CD8-positive, alpha-beta memory T cell (primary cell): ENCODE data around the gene PALM3. TPM values are rescaled to one million over a fixed set of nuclear protein-coding genes. Genes with fewer than 3 reads are reported as not detected.

Experiments used
- CTCF ChIA-PET: fragments of 350-600 bp; sonication (Branson Sonifier 250); formaldehyde crosslinking; loops from one replicate; lab custom pipeline; 2021; ENCODE audit warnings: antibody characterized with exemption; lab: Charles Lee
- POLR2A ChIA-PET: fragments of 350-600 bp; sonication (Branson Sonifier 250); formaldehyde crosslinking; loops from one replicate; lab custom pipeline; 2021; ENCODE audit warnings: antibody characterized with exemption; lab: Charles Lee
- DNase-seq, 5 donors: peaks; one replicate each; pipeline versions ENCODE4 v3.0.0 to v3.0.0-alpha.2; 2020 to 2022; ENCODE audit warnings: mixed read lengths in 1 of 5
- H3K27ac ChIP-seq: one replicate; pipeline ENCODE4 v1.7.0; 2013; ENCODE audit warnings: low read depth, mild to moderate bottlenecking, low read length, moderate library complexity
- H3K27me3 ChIP-seq: 2 replicates; pipeline ENCODE4 v1.7.0; 2013; ENCODE audit warnings: low read length, mild to moderate bottlenecking; ENCODE audit not compliant: insufficient read depth, poor library complexity, severe bottlenecking
- H3K36me3 ChIP-seq: 2 replicates; pipeline ENCODE4 v1.7.0; 2013; ENCODE audit warnings: mild to moderate bottlenecking, low read length, moderate library complexity; ENCODE audit not compliant: insufficient read depth
- H3K4me1 ChIP-seq: 2 replicates; pipeline ENCODE4 v1.7.0; 2013; ENCODE audit warnings: mild to moderate bottlenecking, low read length, moderate library complexity; ENCODE audit not compliant: insufficient read depth
- H3K4me3 ChIP-seq: 2 replicates; pipeline ENCODE4 v1.7.0; 2013; ENCODE audit warnings: mild to moderate bottlenecking, low read length
- H3K9me3 ChIP-seq: 2 replicates; pipeline ENCODE4 v1.7.0; 2013; ENCODE audit warnings: mild to moderate bottlenecking, low read length
- H3K27ac Mint-ChIP-seq, 8 donors: one replicate each; pipeline ENCODE4 v1.8.0; 2020 to 2021; ENCODE audit warnings: mixed read lengths in 8 of 8, mild to moderate bottlenecking in 6 of 8, inconsistent platforms in 3 of 8, moderate library complexity in 3 of 8
- H3K27me3 Mint-ChIP-seq, 2 donors: one replicate each; pipeline ENCODE4 v1.8.0; 2020 to 2021; ENCODE audit warnings: mixed read lengths in 2 of 2, mild to moderate bottlenecking in 1 of 2, moderate library complexity in 1 of 2
- H3K36me3 Mint-ChIP-seq, 3 donors: one replicate each; pipeline ENCODE4 v1.8.0; 2020 to 2021; ENCODE audit warnings: mixed read lengths in 3 of 3, inconsistent platforms in 1 of 3, mild to moderate bottlenecking in 1 of 3
- H3K4me1 Mint-ChIP-seq, 3 donors: one replicate each; pipeline ENCODE4 v1.8.0; 2020 to 2021; ENCODE audit warnings: mixed read lengths in 3 of 3, inconsistent platforms in 1 of 3, mild to moderate bottlenecking in 1 of 3
- H3K4me3 Mint-ChIP-seq, 7 donors: one replicate each; pipeline ENCODE4 v1.8.0; 2020 to 2021; ENCODE audit warnings: mixed read lengths in 7 of 7, mild to moderate bottlenecking in 6 of 7, moderate library complexity in 4 of 7, inconsistent platforms in 2 of 7
- H3K9me3 Mint-ChIP-seq, 5 donors: one replicate each; pipeline ENCODE4 v1.8.0; 2020 to 2022; ENCODE audit warnings: mixed read lengths in 5 of 5, mild to moderate bottlenecking in 3 of 5, moderate library complexity in 2 of 5, inconsistent platforms in 1 of 5
- polyA plus RNA-seq: library from polyadenylated mRNA; unstranded; fragments of 300-500 nt; fragmentation: Illumina TruSeq; gene quantifications from one replicate; pipeline ENCODE4 v1.2.3, GENCODE V29; 2021
- total RNA-seq, 2 experiments: library from RNA; stranded (reverse); gene quantifications; one replicate each; pipeline ENCODE4 v1.2.3, GENCODE V29; 2021

Gene PALM3
- total and polyA plus RNA-seq, 3 experiments from 2014 or later, result not detected

- peaks cover 0 to 23% (median 5%) of the 10 kb centered on the region in 3 donors for H3K36me3 Mint-ChIP-seq
These were observed 24.2 kb upstream of the PALM3 start for GRCh38 chr19:14086098-14086497.

GRCh38 chr19:14085309-14085995 lies 23.6 kb upstream of the PALM3 start, which contains the start of gene C19orf67:
Gene C19orf67 (minus strand): TSS chr19:14085783. CDS start chr19:14085627, 156 bp downstream.
- CTCF ChIA-PET, result interaction anchor here (1.0 to 6.6 kb wide), 3 partner anchors 13 to 51 kb away, joined by 3 to 38 read pairs (median 4); partner anchors contain the start of genes ASF1B and MISP3
- H3K27ac Mint-ChIP-seq, result peak within 1 kb of the TSS in 3 of 8 donors; percentile 23 to 66 (median 63)
- POLR2A ChIA-PET, result no interaction called here

More at GRCh38 chr19:14086098-14086497, 24.2 kb upstream of the PALM3 start:
- H3K4me1 Mint-ChIP-seq, result peaks cover 13 to 27% (median 15%) of the 10 kb centered on the region in 3 donors
- CTCF ChIA-PET, result interaction anchor here (6.6 kb wide), 1 partner anchor 14 kb away, joined by 38 read pairs; the partner anchor contains the start of gene MISP3
- Histone ChIP-seq H3K4me1 (peaks cover 18% of the 10 kb centered on the region), H3K9me3 (no peaks in the 10 kb centered on the region), H3K27ac (no peak overlapping the region), H3K4me3 (no peak overlapping the region), H3K27me3 (no peaks in the 10 kb centered on the region), H3K36me3 (no peaks in the 10 kb centered on the region)
- peaks cover 0 to 2% of the 10 kb centered on the region in 2 donors for H3K27me3 Mint-ChIP-seq
- POLR2A ChIA-PET, result no interaction called here
- H3K4me3 Mint-ChIP-seq, result peak overlapping the region in 2 of 7 donors; percentile 3 to 76
- H3K27ac Mint-ChIP-seq, result peak overlapping the region in 1 of 8 donors; percentile 63
- DNase-seq, result no peak
- H3K9me3 Mint-ChIP-seq, result no peaks in the 10 kb centered on the region

GRCh38 chr19:14082675-14082960 lies 20.7 kb upstream of the PALM3 start:
- ChIA-PET CTCF (interaction anchor here (1.4 to 6.6 kb wide), 4 partner anchors 10 to 54 kb away, joined by 5 to 38 read pairs (median 6); partner anchors contain the start of genes ASF1B, IL27RA and MISP3), POLR2A (no interaction called here)
- Histone ChIP-seq H3K9me3 (no peaks in the 10 kb centered on the region), H3K27ac (no peak overlapping the region), H3K4me1 (peaks cover 18% of the 10 kb centered on the region), H3K36me3 (no peaks in the 10 kb centered on the region), H3K4me3 (no peak overlapping the region), H3K27me3 (no peaks in the 10 kb centered on the region)
- peaks cover 0 to 9% (median 0%) of the 10 kb centered on the region in 3 donors for H3K36me3 Mint-ChIP-seq
- H3K4me3 Mint-ChIP-seq, result peak overlapping the region in 6 of 7 donors; percentile 84 to 95 (median 92)
- H3K4me1 Mint-ChIP-seq, result peaks cover 14 to 29% (median 20%) of the 10 kb centered on the region in 3 donors
- DNase-seq, result no peak
- peak overlapping the region in 2 of 8 donors; percentile 82 to 92 for H3K27ac Mint-ChIP-seq
- no peaks in the 10 kb centered on the region for H3K9me3 Mint-ChIP-seq
- H3K27me3 Mint-ChIP-seq, result no peaks in the 10 kb centered on the region

More at GRCh38 chr19:14085309-14085995, 23.6 kb upstream of the PALM3 start, which contains the start of gene C19orf67:
- Histone ChIP-seq H3K27ac (no peak within 1 kb of the TSS), H3K4me3 (no peak within 1 kb of the TSS), H3K4me1 (peaks cover 23% of the 10 kb centered on the region), H3K27me3 (no peaks in the 10 kb centered on the region), H3K36me3 (no peaks in the 10 kb centered on the region), H3K9me3 (no peaks in the 10 kb centered on the region)
- Mint-ChIP-seq H3K4me1 (peaks cover 15 to 33% (median 22%) of the 10 kb centered on the region in 3 donors), H3K27me3 (peaks cover 0 to 1% of the 10 kb centered on the region in 2 donors), H3K9me3 (no peaks in the 10 kb centered on the region), H3K36me3 (peaks cover 0 to 25% (median 5%) of the 10 kb centered on the region in 3 donors), H3K4me3 (peak within 1 kb of the TSS in 2 of 7 donors; percentile 3 to 76)
- DNase-seq, result no peak

- H3K27me3 ChIP-seq, result no peaks in the 10 kb centered on the region
- no peaks in the 10 kb centered on the region for H3K9me3 Mint-ChIP-seq
- peaks cover 0 to 7% (median 0%) of the 10 kb centered on the region in 3 donors for H3K36me3 Mint-ChIP-seq
- peak overlapping the region; percentile 82 to 98 (median 96) for H3K27ac Mint-ChIP-seq
- peaks cover 14 to 29% (median 20%) of the 10 kb centered on the region in 3 donors for H3K4me1 Mint-ChIP-seq
- peak overlapping the region; percentile 73 for H3K27ac ChIP-seq
- H3K27me3 Mint-ChIP-seq, result no peaks in the 10 kb centered on the region
- peak overlapping the region; percentile 82 for H3K4me3 ChIP-seq
- peak in 2 of 5 donors; percentile 44 to 71 for DNase-seq
- H3K4me1 ChIP-seq, result peaks cover 18% of the 10 kb centered on the region
- H3K36me3 ChIP-seq, result no peaks in the 10 kb centered on the region
- H3K9me3 ChIP-seq, result no peaks in the 10 kb centered on the region
- H3K4me3 Mint-ChIP-seq, result peak overlapping the region; percentile 84 to 96 (median 94)
- POLR2A ChIA-PET, result interaction anchor here (0.9 to 1.7 kb wide), 5 partner anchors 10 to 76 kb away, joined by 3 to 5 read pairs (median 4); partner anchors contain the start of genes ASF1B, PRKACA and RFX1
- CTCF ChIA-PET, result interaction anchor here (1.4 to 6.6 kb wide), 5 partner anchors 10 to 55 kb away, joined by 5 to 38 read pairs (median 7); partner anchors contain the start of genes ASF1B, IL27RA and MISP3
These were observed 20.2 kb upstream of the PALM3 start for GRCh38 chr19:14081797-14082674.

GRCh38 chr19:14080887-14081796 lies 19.3 kb upstream of the PALM3 start:
- H3K9me3 ChIP-seq, result no peaks in the 10 kb centered on the region
- H3K27ac ChIP-seq, result peak overlapping the region; percentile 87
- H3K4me1 Mint-ChIP-seq, result peaks cover 14 to 29% (median 20%) of the 10 kb centered on the region in 3 donors
- no peaks in the 10 kb centered on the region for H3K27me3 Mint-ChIP-seq
- POLR2A ChIA-PET, result interaction anchor here (0.9 to 1.7 kb wide), 6 partner anchors 11 to 75 kb away, joined by 3 to 6 read pairs (median 4); partner anchors contain the start of genes ASF1B, IL27RA, PRKACA and RFX1
- H3K27ac Mint-ChIP-seq, result peak overlapping the region; percentile 82 to 98 (median 96)
- no peaks in the 10 kb centered on the region for H3K9me3 Mint-ChIP-seq
- H3K27me3 ChIP-seq, result no peaks in the 10 kb centered on the region
- peaks cover 18% of the 10 kb centered on the region for H3K4me1 ChIP-seq
- peaks cover 0 to 7% (median 0%) of the 10 kb centered on the region in 3 donors for H3K36me3 Mint-ChIP-seq
- CTCF ChIA-PET, result interaction anchor here (0.6 to 6.6 kb wide), 6 partner anchors 9 to 267 kb away, joined by 3 to 38 read pairs (median 6); partner anchors contain the start of genes ASF1B and MISP3
- H3K4me3 Mint-ChIP-seq, result peak overlapping the region; percentile 84 to 96 (median 94)
- H3K36me3 ChIP-seq, result no peaks in the 10 kb centered on the region
- H3K4me3 ChIP-seq, result peak overlapping the region; percentile 84
- peak; percentile 97 to 100 (median 99) for DNase-seq

GRCh38 chr19:14078411-14078810 lies 16.5 kb upstream of the PALM3 start:
- peaks cover 36% of the 10 kb centered on the region for H3K4me1 ChIP-seq
- no peaks in the 10 kb centered on the region for H3K9me3 ChIP-seq
- no peak overlapping the region for H3K4me3 ChIP-seq
- no peak for DNase-seq
- ChIA-PET CTCF (interaction anchor here (1.5 to 2.0 kb wide), 2 partner anchors 30 to 37 kb away, joined by 3 to 6 read pairs; no protein-coding TSS in a partner anchor), POLR2A (interaction anchor here (0.6 to 0.7 kb wide), 4 partner anchors 229 to 1287 kb away, joined by 3 to 13 read pairs (median 6); no protein-coding TSS in a partner anchor)
- H3K9me3 Mint-ChIP-seq, result no peaks in the 10 kb centered on the region
- no peak overlapping the region for H3K4me3 Mint-ChIP-seq
- H3K36me3 ChIP-seq, result no peaks in the 10 kb centered on the region
- H3K4me1 Mint-ChIP-seq, result peaks cover 28 to 48% (median 28%) of the 10 kb centered on the region in 3 donors
- H3K36me3 Mint-ChIP-seq, result peaks cover 0 to 10% (median 0%) of the 10 kb centered on the region in 3 donors
- no peak overlapping the region for H3K27ac Mint-ChIP-seq
- no peaks in the 10 kb centered on the region for H3K27me3 ChIP-seq
- H3K27me3 Mint-ChIP-seq, result no peaks in the 10 kb centered on the region
- H3K27ac ChIP-seq, result no peak overlapping the region
